ENCODE results near the gene STMP1.

- TF ChIP-seq CTCF (CRISPR knock-in tag; IDR thresholded peaks at IDR 0.05) (no peak), TCF12 (IDR thresholded peaks at IDR 0.05) (no peak), TCF12 (CRISPR knock-in tag; IDR thresholded peaks at IDR 0.05) (no peak), BRCA1 (CRISPR knock-in tag; IDR thresholded peaks at IDR 0.05) (no peak), EZH2 (conservative IDR thresholded peaks at IDR 0.05; ENCODE audit: low read depth, low read length) (no peak), POLR2A (IDR thresholded peaks at IDR 0.05; ENCODE audit: insufficient read depth in 1 of 2, low read depth in 2 of 2, low read length in 2 of 2) (no peak)
Measured at GRCh38 chr7:135721198-135721820, 59.0 kb downstream of the STMP1 start.

All from HepG2 (cell line).